ENCODE measurements around the gene IL1A. TPM values are rescaled to one million over a fixed set of nuclear protein-coding genes. Genes with fewer than 3 reads are reported as not detected.

The IL1A gene
- total RNA-seq, 1 donor from 2014 or later, result not detected

DNA sequence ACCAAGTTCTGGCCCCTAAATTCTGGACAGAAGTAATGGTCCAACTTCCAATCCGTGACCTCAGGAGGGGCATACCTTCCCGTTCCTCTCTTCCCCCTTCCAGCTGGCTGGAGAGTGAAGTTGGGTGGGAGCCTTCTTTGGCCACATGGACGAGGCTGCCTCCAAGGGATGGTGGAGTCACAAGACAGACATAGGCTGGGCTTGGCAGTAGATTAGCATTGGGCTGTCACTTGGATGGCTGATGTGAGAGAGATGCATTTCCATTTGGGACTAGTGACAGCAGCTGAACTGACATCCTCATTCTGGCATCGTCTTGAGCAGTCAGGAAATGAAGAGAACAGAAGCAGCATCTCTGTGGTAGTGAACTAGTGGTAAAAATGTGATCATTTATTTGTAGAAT, 50.8 kb downstream of the IL1A start:
- Mint-ChIP-seq H3K9me3 (ENCODE audit: unreplicated experiment) (peaks cover under 1% of the 10 kb centered on the region), H3K27me3 (ENCODE audit: unreplicated experiment) (no peaks in the 10 kb centered on the region), H3K4me3 (ENCODE audit: unreplicated experiment) (no peak overlapping the region), H3K27ac (ENCODE audit: unreplicated experiment) (no peak overlapping the region), H3K36me3 (ENCODE audit: unreplicated experiment) (no peaks in the 10 kb centered on the region), H3K4me1 (ENCODE audit: low read depth, unreplicated experiment) (no peaks in the 10 kb centered on the region)
- TF ChIP-seq, protein P1, sequence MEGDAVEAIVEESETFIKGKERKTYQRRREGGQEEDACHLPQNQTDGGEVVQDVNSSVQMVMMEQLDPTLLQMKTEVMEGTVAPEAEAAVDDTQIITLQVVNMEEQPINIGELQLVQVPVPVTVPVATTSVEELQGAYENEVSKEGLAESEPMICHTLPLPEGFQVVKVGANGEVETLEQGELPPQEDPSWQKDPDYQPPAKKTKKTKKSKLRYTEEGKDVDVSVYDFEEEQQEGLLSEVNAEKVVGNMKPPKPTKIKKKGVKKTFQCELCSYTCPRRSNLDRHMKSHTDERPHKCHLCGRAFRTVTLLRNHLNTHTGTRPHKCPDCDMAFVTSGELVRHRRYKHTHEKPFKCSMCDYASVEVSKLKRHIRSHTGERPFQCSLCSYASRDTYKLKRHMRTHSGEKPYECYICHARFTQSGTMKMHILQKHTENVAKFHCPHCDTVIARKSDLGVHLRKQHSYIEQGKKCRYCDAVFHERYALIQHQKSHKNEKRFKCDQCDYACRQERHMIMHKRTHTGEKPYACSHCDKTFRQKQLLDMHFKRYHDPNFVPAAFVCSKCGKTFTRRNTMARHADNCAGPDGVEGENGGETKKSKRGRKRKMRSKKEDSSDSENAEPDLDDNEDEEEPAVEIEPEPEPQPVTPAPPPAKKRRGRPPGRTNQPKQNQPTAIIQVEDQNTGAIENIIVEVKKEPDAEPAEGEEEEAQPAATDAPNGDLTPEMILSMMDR (IDR thresholded peaks at IDR 0.05; ENCODE audit: partially characterized antibody, unreplicated experiment), result no peak
- no peak for DNase-seq

DNA sequence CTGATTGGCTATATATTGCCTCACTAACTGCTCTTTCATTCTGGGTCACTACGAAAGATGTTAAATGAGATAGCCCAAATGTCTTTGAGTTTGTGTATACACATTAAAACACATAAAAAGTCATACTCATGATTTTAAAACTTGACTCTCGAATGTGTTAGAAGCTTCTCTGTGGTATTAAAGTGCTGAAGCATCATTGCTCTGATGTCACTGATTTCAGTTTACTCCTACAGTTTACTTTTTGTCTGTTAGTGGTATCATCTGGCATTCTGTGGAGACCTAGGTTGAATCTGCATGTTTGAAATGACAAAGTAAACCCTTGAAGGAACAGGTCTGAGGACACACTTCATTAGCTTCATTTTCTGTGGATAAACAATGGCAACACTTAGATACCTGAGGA, 52.8 kb downstream of the IL1A start:
- Mint-ChIP-seq H3K9me3 (ENCODE audit: unreplicated experiment) (peaks cover 1% of the 10 kb centered on the region), H3K4me3 (ENCODE audit: unreplicated experiment) (no peak overlapping the region), H3K36me3 (ENCODE audit: unreplicated experiment) (no peaks in the 10 kb centered on the region), H3K27ac (ENCODE audit: unreplicated experiment) (no peak overlapping the region), H3K27me3 (ENCODE audit: unreplicated experiment) (peaks cover 3% of the 10 kb centered on the region), H3K4me1 (ENCODE audit: low read depth, unreplicated experiment) (no peaks in the 10 kb centered on the region)
- DNase-seq, result no peak
- TF ChIP-seq, protein P1 (IDR thresholded peaks at IDR 0.05; ENCODE audit: partially characterized antibody, unreplicated experiment), result no peak

DNA sequence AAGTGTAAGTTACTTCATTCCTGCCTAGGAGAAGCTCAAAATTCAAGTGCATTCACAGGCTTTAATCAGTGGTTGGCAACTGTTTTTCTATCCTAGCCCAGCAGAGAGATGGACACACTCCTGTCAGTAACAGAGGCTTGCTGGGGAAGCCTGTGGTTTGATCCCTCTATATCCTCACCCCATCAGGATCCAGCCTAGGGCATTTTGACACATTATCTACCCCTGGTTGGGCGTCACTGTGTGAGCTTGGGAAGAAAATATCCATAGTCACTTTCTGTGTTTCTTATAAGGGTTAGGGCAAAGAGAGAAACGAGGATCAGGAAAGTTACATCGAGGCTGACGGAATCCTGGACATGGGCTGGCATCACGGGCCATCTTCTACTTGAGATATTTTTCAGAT, 53.5 kb downstream of the IL1A start:
- Mint-ChIP-seq H3K27me3 (ENCODE audit: unreplicated experiment) (peaks cover 3% of the 10 kb centered on the region), H3K9me3 (ENCODE audit: unreplicated experiment) (peaks cover 1% of the 10 kb centered on the region), H3K36me3 (ENCODE audit: unreplicated experiment) (no peaks in the 10 kb centered on the region), H3K27ac (ENCODE audit: unreplicated experiment) (no peak overlapping the region), H3K4me1 (ENCODE audit: low read depth, unreplicated experiment) (no peaks in the 10 kb centered on the region), H3K4me3 (ENCODE audit: unreplicated experiment) (no peak overlapping the region)
- TF ChIP-seq, protein P1 (IDR thresholded peaks at IDR 0.05; ENCODE audit: partially characterized antibody, unreplicated experiment), result no peak
- DNase-seq, result no peak

DNA sequence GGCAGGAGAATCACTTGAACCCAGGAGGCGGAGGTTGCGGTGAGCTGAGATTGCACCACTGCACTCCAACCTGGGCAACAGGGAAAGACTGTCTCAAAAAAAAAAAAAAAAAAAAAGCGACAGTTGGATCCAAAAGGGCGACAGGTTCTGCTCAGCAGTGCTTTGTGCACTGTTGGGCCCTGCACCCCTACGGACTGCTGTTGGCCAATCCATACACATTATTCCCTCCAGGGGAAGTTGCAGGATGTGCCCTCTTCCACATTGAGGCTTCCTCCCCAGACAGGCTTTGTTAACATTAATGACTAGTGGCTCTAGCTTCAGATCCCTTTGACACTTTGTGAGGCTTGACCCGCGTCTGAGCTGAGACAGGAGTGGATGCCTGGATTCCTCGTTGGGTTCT, 54.1 kb downstream of the IL1A start:
- Mint-ChIP-seq H3K27ac (ENCODE audit: unreplicated experiment) (no peak overlapping the region), H3K9me3 (ENCODE audit: unreplicated experiment) (peaks cover 1% of the 10 kb centered on the region), H3K36me3 (ENCODE audit: unreplicated experiment) (no peaks in the 10 kb centered on the region), H3K4me3 (ENCODE audit: unreplicated experiment) (no peak overlapping the region), H3K4me1 (ENCODE audit: low read depth, unreplicated experiment) (no peaks in the 10 kb centered on the region), H3K27me3 (ENCODE audit: unreplicated experiment) (peaks cover 3% of the 10 kb centered on the region)
- DNase-seq, result no peak
- TF ChIP-seq, protein P1 (IDR thresholded peaks at IDR 0.05; ENCODE audit: partially characterized antibody, unreplicated experiment), result no peak

DNA sequence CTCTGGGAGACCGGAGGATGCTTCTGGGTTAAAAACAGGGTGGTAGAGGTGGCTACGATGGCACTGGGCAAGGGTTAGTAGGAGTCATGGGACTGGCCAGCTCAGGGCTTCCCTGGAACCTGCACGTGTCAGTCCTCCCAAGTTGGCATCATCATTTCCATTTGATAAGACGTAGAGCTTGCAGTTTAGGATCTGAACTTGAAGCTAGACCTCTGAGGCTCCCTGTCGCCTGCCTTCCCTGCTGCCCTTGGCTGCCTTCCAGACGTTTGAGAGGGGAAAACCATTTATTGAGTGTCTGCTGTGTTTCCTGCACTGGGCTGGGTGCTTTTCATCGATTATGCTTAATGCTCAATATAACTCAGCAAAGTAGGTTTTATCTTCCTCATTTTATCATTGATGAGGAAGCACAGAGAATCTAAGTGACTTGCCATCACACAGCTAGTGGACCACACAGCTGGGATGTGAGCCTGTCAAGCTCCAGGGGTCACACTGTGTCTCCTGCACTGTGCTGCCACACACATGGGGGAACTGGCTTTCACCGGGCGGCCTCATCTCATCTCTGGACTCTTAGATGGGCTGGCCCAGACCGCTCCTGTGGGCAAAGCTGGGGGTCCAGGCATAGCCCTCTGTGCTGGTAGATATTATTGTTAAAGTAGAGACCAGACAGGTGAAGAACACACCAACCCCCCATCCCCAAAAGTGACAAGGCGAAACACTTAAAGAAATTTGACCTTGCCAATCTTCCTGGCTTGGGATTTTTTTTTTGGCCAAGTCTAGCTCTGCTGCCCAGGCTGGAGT, 55.7 kb downstream of the IL1A start:
- H3K4me1 Mint-ChIP-seq (ENCODE audit: low read depth, unreplicated experiment), result no peaks in the 10 kb centered on the region
- peaks cover 1% of the 10 kb centered on the region for H3K9me3 Mint-ChIP-seq (ENCODE audit: unreplicated experiment)
- no peaks in the 10 kb centered on the region for H3K36me3 Mint-ChIP-seq (ENCODE audit: unreplicated experiment)
- H3K27ac Mint-ChIP-seq (ENCODE audit: unreplicated experiment), result no peak overlapping the region
- TF ChIP-seq, protein P1 (IDR thresholded peaks at IDR 0.05; ENCODE audit: partially characterized antibody, unreplicated experiment), result no peak
- H3K4me3 Mint-ChIP-seq (ENCODE audit: unreplicated experiment), result no peak overlapping the region
- no peak for DNase-seq
- peaks cover 3% of the 10 kb centered on the region for H3K27me3 Mint-ChIP-seq (ENCODE audit: unreplicated experiment)
